IMR-90 (cell line): ENCODE measurements around the gene CRTC1. TPM values are rescaled to one million over a fixed set of nuclear protein-coding genes. Genes with fewer than 3 reads are reported as not detected.

Experiments used
- ATAC-seq: fragments of 200-7000 bp; cut with Tn5 transposase; 2 replicates; pipeline ENCODE4 v1.9.1; 2020; ENCODE audit warnings: low read depth, mild to moderate bottlenecking, moderate library complexity
- BruUV-seq: library from RNA; stranded (reverse); fragments of 400-500 nt; replicated peaks from 2 replicates; lab custom pipeline; 2021; lab: Mats Ljungman, UMichigan
- CTCF ChIA-PET: fragments of 300-600 bp; formaldehyde crosslinking; extraction: SDS; loops from one replicate; lab custom pipeline; 2021; ENCODE audit warnings: antibody characterized with exemption; lab: Yijun Ruan, JAX
- POLR2A ChIA-PET: fragments of 300-600 bp; sonication (Branson Sonifier 250); formaldehyde crosslinking; loops from one replicate; lab custom pipeline; 2022; ENCODE audit warnings: antibody characterized with exemption; ENCODE audit not compliant: unreplicated experiment; lab: Charles Lee
- DNase-seq: peaks from one replicate; pipeline ENCODE4 v3.0.0; 2013
- H2AFZ ChIP-seq: replicated peaks from 2 replicates; pipeline ENCODE3; 2013; ENCODE audit warnings: low read length, mild to moderate bottlenecking; ENCODE audit not compliant: poor library complexity
- H2AK5ac ChIP-seq: 2 replicates; pipeline ENCODE4 v1.6.1; 2013; ENCODE audit warnings: low read depth, low read length, inconsistent platforms
- H2AK9ac ChIP-seq: replicated peaks from 2 replicates; pipeline ENCODE3; 2013; ENCODE audit warnings: mild to moderate bottlenecking, low read depth, low read length, moderate library complexity; ENCODE audit not compliant: poor library complexity
- H2BK120ac ChIP-seq: 2 replicates; pipeline ENCODE4 v1.6.1; 2013; ENCODE audit warnings: low read depth, low read length, inconsistent platforms
- H2BK15ac ChIP-seq: 3 replicates; pipeline ENCODE4 v1.6.1; 2013; ENCODE audit warnings: low read depth, low read length, inconsistent platforms
- H2BK20ac ChIP-seq: 2 replicates; pipeline ENCODE4 v1.6.1; 2013; ENCODE audit warnings: low read depth, mild to moderate bottlenecking, inconsistent platforms, low read length, moderate library complexity
- H2BK5ac ChIP-seq: 2 replicates; pipeline ENCODE4 v1.6.1; 2013; ENCODE audit warnings: mild to moderate bottlenecking, low read depth, low read length, inconsistent platforms; ENCODE audit not compliant: poor library complexity, severe bottlenecking
- H3K14ac ChIP-seq: replicated peaks from 2 replicates; pipeline ENCODE4 v1.6.1; 2013; ENCODE audit warnings: low read depth, low read length, inconsistent platforms
- H3K18ac ChIP-seq: 2 replicates; pipeline ENCODE4 v1.6.1; 2013; ENCODE audit warnings: low read depth, low read length, control low read depth
- H3K23ac ChIP-seq: 2 replicates; pipeline ENCODE4 v1.6.1; 2013; ENCODE audit warnings: low read depth, low read length, inconsistent platforms
- H3K27ac ChIP-seq: 2 replicates; pipeline ENCODE4 v1.5.1; 2013; ENCODE audit warnings: mild to moderate bottlenecking, control low read depth, low read length; ENCODE audit not compliant: insufficient read depth
- H3K27me3 ChIP-seq: 2 replicates; pipeline ENCODE4 v1.6.1; 2013; ENCODE audit warnings: low read length; ENCODE audit not compliant: control insufficient read depth, insufficient read depth
- H3K36me3 ChIP-seq: 2 replicates; pipeline ENCODE4 v1.6.1; 2013; ENCODE audit warnings: low read length, mixed read lengths; ENCODE audit not compliant: control insufficient read depth, insufficient read depth
- H3K4ac ChIP-seq: 2 replicates; pipeline ENCODE4 v1.6.1; 2013; ENCODE audit warnings: low read depth, low read length, inconsistent platforms
- H3K4me1 ChIP-seq: 2 replicates; pipeline ENCODE4 v1.6.1; 2013; ENCODE audit warnings: low read length, mixed read lengths; ENCODE audit not compliant: control insufficient read depth, insufficient read depth
- H3K4me2 ChIP-seq: 2 replicates; pipeline ENCODE4 v1.6.1; 2013; ENCODE audit warnings: low read depth, mild to moderate bottlenecking, control low read depth, low read length, moderate library complexity
- H3K4me3 ChIP-seq: 2 replicates; pipeline ENCODE4 v1.5.1; 2013; ENCODE audit warnings: low read depth, mild to moderate bottlenecking, control low read depth, low read length, moderate library complexity; ENCODE audit not compliant: insufficient read depth
- H3K56ac ChIP-seq: 2 replicates; pipeline ENCODE4 v1.6.1; 2013; ENCODE audit warnings: low read length, inconsistent platforms; ENCODE audit not compliant: insufficient read depth; ENCODE audit errors: extremely low read depth
- H3K79me1 ChIP-seq, 2 experiments: 2 replicates each; pipeline ENCODE4 v1.6.1; 2013; ENCODE audit warnings: low read length in 2 of 2, inconsistent platforms in 1 of 2, low read depth in 1 of 2
- H3K9ac ChIP-seq: 2 replicates; pipeline ENCODE4 v1.6.1; 2013; ENCODE audit warnings: low read depth, low read length, control low read depth
- H3K9me1 ChIP-seq: 2 replicates; pipeline ENCODE4 v1.6.1; 2013; ENCODE audit warnings: low read length, inconsistent platforms; ENCODE audit not compliant: insufficient read depth
- H3K9me3 ChIP-seq: 2 replicates; pipeline ENCODE4 v1.6.1; 2013; ENCODE audit warnings: low read length; ENCODE audit not compliant: control insufficient read depth, insufficient read depth
- H4K20me1 ChIP-seq: 2 replicates; pipeline ENCODE4 v1.6.1; 2013; ENCODE audit warnings: low read length, inconsistent platforms; ENCODE audit not compliant: insufficient read depth
- H4K5ac ChIP-seq: 2 replicates; pipeline ENCODE4 v1.6.1; 2013; ENCODE audit warnings: mild to moderate bottlenecking, low read depth, low read length, control low read depth
- H4K8ac ChIP-seq, 2 experiments: 2 replicates each; pipeline ENCODE4 v1.6.1; 2013; ENCODE audit warnings: low read depth in 2 of 2, low read length in 2 of 2, control low read depth in 1 of 2, inconsistent platforms in 1 of 2
- H4K91ac ChIP-seq: 2 replicates; pipeline ENCODE4 v1.6.1; 2013; ENCODE audit warnings: low read depth, low read length, inconsistent platforms; ENCODE audit not compliant: insufficient read depth
- BHLHE40 ChIP-seq: fragments of 150-350 bp; IDR thresholded peaks from 2 replicates; pipeline ENCODE4 v1.6.1; 2016; ENCODE audit warnings: mild to moderate bottlenecking, low read depth, low read length
- CHD1 ChIP-seq: IDR thresholded peaks from 2 replicates; pipeline ENCODE4 v1.6.1; 2012; ENCODE audit warnings: low read depth, low read length, improper control_type of control experiment
- MXI1 ChIP-seq: IDR thresholded peaks from 2 replicates; pipeline ENCODE4 v1.6.1; 2012; ENCODE audit warnings: low read depth, mild to moderate bottlenecking, low read length, moderate library complexity, borderline replicate concordance
- USF2 ChIP-seq: fragments of 150-350 bp; IDR thresholded peaks from 2 replicates; pipeline ENCODE4 v1.6.1; 2017; ENCODE audit warnings: mild to moderate bottlenecking, antibody characterized with exemption, low read length, low read depth
- WGBS, 2 experiments: methylation state at CpG; one replicate each; pipeline versions ENCODE4 v1.1.5 to v1.1.7; 2013; ENCODE audit warnings: missing lambda C conversion rate in 2 of 2; ENCODE audit not compliant: insufficient read length in 1 of 2; ENCODE audit errors: extremely low coverage in 2 of 2; 5-methylcytosine and 5-hydroxymethylcytosine counted together
- dilution Hi-C: fragments of 300-500 bp; cut with HindIII; formaldehyde crosslinking; loops from one replicate; pipeline ENCODE4 v1.14.3; 2018; ENCODE audit warnings: low sequenced_read_pairs; ENCODE audit not compliant: unreplicated experiment
- in situ Hi-C: fragments of 300-500 bp; cut with MboI; formaldehyde crosslinking; loops from 3 replicates; pipeline ENCODE4 v1.14.3; 2019; ENCODE audit warnings: low sequenced_read_pairs, inconsistent platforms, mixed read lengths
- intact Hi-C: fragments of 100-400 bp; cut with micrococcal nuclease; formaldehyde crosslinking; loops from 2 replicates; pipeline ENCODE4 v1.10.0; 2022
- polyA plus RNA-seq, 3 experiments: library from polyadenylated mRNA; depleted of rRNA; stranded (reverse); fragments of >200 nt; gene quantifications; 2 replicates each; pipeline ENCODE4 v1.2.3, GENCODE V29; 2012; ENCODE audit warnings: low replicate concordance in 1 of 3
- total RNA-seq: library from RNA; depleted of rRNA; stranded (reverse); fragments of >200 nt; gene quantifications from 2 replicates; pipeline ENCODE4 v1.2.3, GENCODE V29; 2012

Gene CRTC1
- total and polyA plus RNA-seq, 2 of the 4 experiments (the other 2 are of a cell fraction) = 0.18 to 5.7 TPM

GRCh38 chr19:18736415-18737336 is 53.2 kb downstream of the CRTC1 start:
- Histone ChIP-seq H2BK20ac (no peak overlapping the region), H3K9me1 (no peaks in the 10 kb centered on the region; the same call in 1 of the 2 replicates), H2BK5ac (no peak overlapping the region), H3K36me3 (no peaks in the 10 kb centered on the region), H3K79me1 (peaks cover 3 to 14% of the 10 kb centered on the region in 2 experiments; a peak in 2 of 4 replicates), H3K4me1 (peaks cover 8% of the 10 kb centered on the region; the same call in 1 of the 2 replicates), H3K4me3 (no peak overlapping the region), H4K8ac (no peak overlapping the region), H4K5ac (no peak overlapping the region), H2BK120ac (no peak overlapping the region), H2AFZ (no peak overlapping the region), H4K20me1 (peaks cover 50% of the 10 kb centered on the region), H2BK15ac (no peak overlapping the region), H3K14ac (no peak overlapping the region), H2AK9ac (peak overlapping the region; percentile 70), H2AK5ac (no peak overlapping the region), H3K23ac (no peak overlapping the region), H4K91ac (no peak overlapping the region), H3K27me3 (no peaks in the 10 kb centered on the region), H3K56ac (no peak overlapping the region), H3K4ac (no peak overlapping the region), H3K9ac (no peak overlapping the region), H3K4me2 (no peak overlapping the region), H3K18ac (no peak overlapping the region), H3K27ac (no peak overlapping the region), H3K9me3 (no peaks in the 10 kb centered on the region)
- CTCF ChIA-PET = no interaction called here
- no peak for TF ChIP-seq CHD1
- no peak for TF ChIP-seq BHLHE40
- no peak for TF ChIP-seq USF2
- TF ChIP-seq MXI1 = no peak
- in situ Hi-C loops (no loop called here), dilution Hi-C loops (no loop called here), intact Hi-C loops (no loop called here)
- DNase-seq (no peak), ATAC-seq (no peak)
- POLR2A ChIA-PET = no interaction called here
- WGBS, 2 experiments = 86% methylated on average over 10 of the region's 27 CpGs; no CpG with 5 or more reads in 1 of the 2 experiments
- BruUV-seq = no TSS peak
